HEK293 (cell line): ENCODE results near the gene ARID3B.

Experiments used
- GFI1B ChIP-seq: fragments of 450-650 bp; formaldehyde crosslinking; IDR thresholded peaks from 2 replicates; pipeline ENCODE4 v1.5.1; 2016; ENCODE audit warnings: missing biosample characterization, missing genetic modification characterization
- GLI2 ChIP-seq: fragments of 450-650 bp; formaldehyde crosslinking; IDR thresholded peaks from 2 replicates; pipeline ENCODE4; 2017; ENCODE audit warnings: missing biosample characterization, missing genetic modification characterization, low read depth, borderline replicate concordance
- HOXD13 ChIP-seq: sonication (generic); formaldehyde crosslinking; IDR thresholded peaks from 2 replicates; pipeline ENCODE4 v1.8.0; 2022; ENCODE audit warnings: missing genetic modification reagents, borderline replicate concordance
- PRDM6 ChIP-seq: fragments of 450-650 bp; formaldehyde crosslinking; IDR thresholded peaks from 2 replicates; pipeline ENCODE4 v1.5.1; 2017; ENCODE audit warnings: missing biosample characterization, missing genetic modification characterization
- YY2 ChIP-seq: fragments of 450-650 bp; formaldehyde crosslinking; IDR thresholded peaks from 2 replicates; pipeline ENCODE4 v1.5.1; 2016; ENCODE audit warnings: missing biosample characterization, missing genetic modification characterization
- ZBTB20 ChIP-seq: fragments of 450-650 bp; formaldehyde crosslinking; IDR thresholded peaks from 2 replicates; pipeline ENCODE4 v1.5.1; 2016; ENCODE audit warnings: missing biosample characterization, missing genetic modification characterization
- ZBTB6 ChIP-seq: fragments of 450-650 bp; formaldehyde crosslinking; IDR thresholded peaks from 2 replicates; pipeline ENCODE4 v1.5.1; 2017; ENCODE audit warnings: missing biosample characterization, missing genetic modification characterization
- ZNF10 ChIP-seq: fragments of 450-650 bp; formaldehyde crosslinking; IDR thresholded peaks from 2 replicates; pipeline ENCODE4 v1.5.1; 2017; ENCODE audit warnings: missing biosample characterization, missing genetic modification characterization
- ZNF121 ChIP-seq: fragments of 450-650 bp; formaldehyde crosslinking; IDR thresholded peaks from 2 replicates; pipeline ENCODE4 v1.5.1; 2016; ENCODE audit warnings: missing biosample characterization, missing genetic modification characterization
- ZNF148 ChIP-seq: fragments of 450-650 bp; formaldehyde crosslinking; IDR thresholded peaks from 2 replicates; pipeline ENCODE4 v1.5.0; 2017; ENCODE audit warnings: missing biosample characterization, missing genetic modification characterization, borderline replicate concordance
- ZNF214 ChIP-seq: fragments of 450-650 bp; formaldehyde crosslinking; IDR thresholded peaks from 2 replicates; pipeline ENCODE4 v1.5.1; 2017; ENCODE audit warnings: missing biosample characterization, mild to moderate bottlenecking, missing genetic modification characterization, borderline replicate concordance
- ZNF221 ChIP-seq: fragments of 450-650 bp; formaldehyde crosslinking; IDR thresholded peaks from 2 replicates; pipeline ENCODE4 v1.5.1; 2017; ENCODE audit warnings: missing biosample characterization, missing genetic modification characterization, borderline replicate concordance
- ZNF335 ChIP-seq: fragments of 450-650 bp; formaldehyde crosslinking; conservative IDR thresholded peaks from 2 replicates; pipeline ENCODE4 v1.5.1; 2016; ENCODE audit warnings: missing biosample characterization, missing genetic modification characterization
- ZNF433 ChIP-seq: fragments of 450-650 bp; formaldehyde crosslinking; IDR thresholded peaks from 2 replicates; pipeline ENCODE4 v1.5.1; 2016; ENCODE audit warnings: missing biosample characterization, missing genetic modification characterization, low read depth
- ZNF510 ChIP-seq: fragments of 450-650 bp; formaldehyde crosslinking; IDR thresholded peaks from 2 replicates; pipeline ENCODE4 v1.5.1; 2018; ENCODE audit warnings: mild to moderate bottlenecking, missing genetic modification characterization, missing biosample characterization; ENCODE audit not compliant: insufficient replicate concordance
- ZNF518A ChIP-seq: fragments of 450-650 bp; formaldehyde crosslinking; conservative IDR thresholded peaks from 2 replicates; pipeline ENCODE4 v1.5.1; 2016; ENCODE audit warnings: low read depth, missing biosample characterization, missing genetic modification characterization
- ZNF530 ChIP-seq: fragments of 450-650 bp; formaldehyde crosslinking; IDR thresholded peaks from 2 replicates; pipeline ENCODE4 v1.5.1; 2016; ENCODE audit warnings: low read depth, missing biosample characterization, missing genetic modification characterization
- ZNF549 ChIP-seq: fragments of 450-650 bp; IDR thresholded peaks from 2 replicates; pipeline ENCODE4 v1.5.1; 2018; ENCODE audit warnings: missing biosample characterization, missing genetic modification characterization, mild to moderate bottlenecking, inconsistent platforms, moderate library complexity
- ZNF560 ChIP-seq: fragments of 450-650 bp; formaldehyde crosslinking; IDR thresholded peaks from 2 replicates; pipeline ENCODE4 v1.5.1; 2017; ENCODE audit warnings: missing biosample characterization, missing genetic modification characterization, borderline replicate concordance
- ZNF571 ChIP-seq: fragments of 450-650 bp; formaldehyde crosslinking; IDR thresholded peaks from 2 replicates; pipeline ENCODE4 v1.5.0; 2017; ENCODE audit warnings: missing biosample characterization, missing genetic modification characterization
- ZNF621 ChIP-seq: fragments of 450-650 bp; formaldehyde crosslinking; IDR thresholded peaks from 2 replicates; pipeline ENCODE4 v1.5.1; 2017; ENCODE audit warnings: missing biosample characterization, missing genetic modification characterization
- ZNF623 ChIP-seq: fragments of 450-650 bp; formaldehyde crosslinking; IDR thresholded peaks from 2 replicates; pipeline ENCODE4 v1.5.1; 2016; ENCODE audit warnings: missing biosample characterization, missing genetic modification characterization
- ZNF629 ChIP-seq: fragments of 450-650 bp; formaldehyde crosslinking; IDR thresholded peaks from 2 replicates; pipeline ENCODE4 v1.5.1; 2017; ENCODE audit warnings: missing biosample characterization, missing genetic modification characterization
- ZNF692 ChIP-seq: fragments of 450-650 bp; formaldehyde crosslinking; IDR thresholded peaks from 2 replicates; pipeline ENCODE4 v1.5.1; 2016; ENCODE audit warnings: missing biosample characterization, missing genetic modification characterization
- ZSCAN18 ChIP-seq: fragments of 450-650 bp; formaldehyde crosslinking; IDR thresholded peaks from 2 replicates; pipeline ENCODE4 v1.5.1; 2016; ENCODE audit warnings: missing biosample characterization, missing genetic modification characterization

The ARID3B gene

GRCh38 chr15:74540761-74541493, at the start of gene ARID3B (continued):
- peak; percentile 93 for TF ChIP-seq ZNF518A (tag by site-specific recombination)
- TF ChIP-seq ZNF549 = no peak
- TF ChIP-seq ZNF10 = 0 out of 2 replicates have a peak, but pooled peaks have one; percentile 27
- no peak for TF ChIP-seq ZBTB6
- peak; percentile 50 for TF ChIP-seq ZNF629 (tag by site-specific recombination)
- no peak; the same call in 1 of the 2 replicates for TF ChIP-seq ZNF623 (tag by site-specific recombination)
- no peak for TF ChIP-seq ZNF621 (tag by site-specific recombination)
- no peak; the same call in 1 of the 2 replicates for TF ChIP-seq ZNF221 (tag by site-specific recombination)
- TF ChIP-seq ZNF148 (tag by site-specific recombination) = no peak
- no peak for TF ChIP-seq ZNF530 (tag by site-specific recombination)
- TF ChIP-seq ZNF560 = no peak
- no peak; the same call in 1 of the 2 replicates for TF ChIP-seq GFI1B (tag by site-specific recombination)
- no peak for TF ChIP-seq ZNF510 (tag by site-specific recombination)
- TF ChIP-seq ZNF121 (tag by site-specific recombination) = no peak
- TF ChIP-seq ZNF214 (tag by site-specific recombination) = no peak
- TF ChIP-seq YY2 (tag by site-specific recombination) = no peak
- peak; percentile 26 for TF ChIP-seq ZNF692
- TF ChIP-seq GLI2 (tag by site-specific recombination) = no peak
- no peak for TF ChIP-seq ZNF433 (tag by site-specific recombination)
- TF ChIP-seq ZSCAN18 (tag by site-specific recombination) = no peak
- TF ChIP-seq ZNF571 = no peak
- TF ChIP-seq PRDM6 (tag by site-specific recombination) = no peak
- TF ChIP-seq ZBTB20 = no peak
- TF ChIP-seq HOXD13 (CRISPR knock-in tag) = no peak
- peak; percentile 97 for TF ChIP-seq ZNF335
